Measurements from ENCODE around the gene RIC1. TPM values are rescaled to one million over a fixed set of nuclear protein-coding genes. Genes with fewer than 3 reads are reported as not detected.

Gene RIC1
- polyA plus RNA-seq, 3 donors: 13.4 to 36.4 (median 16.3) TPM

- no peak overlapping the region for H3K4me3 ChIP-seq (replicated peaks in 1 of 3; ENCODE audit: low read depth in 2 of 3, low read length in 3 of 3)
- intact Hi-C loops (cut with micrococcal nuclease): loop anchor here in 1 of 2 donors (10.0 kb wide), 1 partner anchor 841 kb away; the partner anchor contains the start of gene RCL1
- no peak overlapping the region for H3K27ac ChIP-seq (ENCODE audit: low read depth in 1 of 2, low read length in 2 of 2)
- no peak overlapping the region for H3K9ac ChIP-seq (ENCODE audit: insufficient read depth, low read length, poor library complexity, severe bottlenecking)
- DNase-seq: no peak
- peaks cover 17 to 18% of the 10 kb centered on the region in 2 donors for H3K9me3 ChIP-seq (replicated peaks in 1 of 2; ENCODE audit: control insufficient read depth in 1 of 2, insufficient read depth in 1 of 2, low read length in 2 of 2)
- no peak overlapping the region for H3K4me3 Mint-ChIP-seq
- peaks cover 5 to 6% of the 10 kb centered on the region in 2 donors for H3K36me3 ChIP-seq (replicated peaks in 1 of 2; ENCODE audit: control insufficient read depth in 1 of 2, insufficient read depth in 2 of 2, low read length in 2 of 2)
- peaks cover 37% of the 10 kb centered on the region for H3K4me1 Mint-ChIP-seq
- no peak overlapping the region for H2AFZ ChIP-seq (ENCODE audit: insufficient read depth, low read depth, low read length, poor library complexity, severe bottlenecking)
- peaks cover 98% of the 10 kb centered on the region for H4K20me1 ChIP-seq (ENCODE audit: insufficient read depth, low read length)
- no peak overlapping the region for H3K27ac Mint-ChIP-seq
- H3K9me3 Mint-ChIP-seq: peaks cover 24 to 36% (median 31%) of the 10 kb centered on the region in 7 donors
- H3K4me2 ChIP-seq (replicated peaks; ENCODE audit: extremely low read depth, low read length, poor library complexity, severe bottlenecking): no peak overlapping the region
- H3K27me3 Mint-ChIP-seq (ENCODE audit: low read depth in 3 of 3): no peaks in the 10 kb centered on the region
- H3K36me3 Mint-ChIP-seq: peaks cover 27 to 38% of the 10 kb centered on the region in 2 donors
- H3K4me1 ChIP-seq (ENCODE audit: control insufficient read depth in 1 of 2, insufficient read depth in 2 of 2, low read length in 2 of 2): peaks cover 9 to 31% of the 10 kb centered on the region in 2 donors
- TF ChIP-seq CTCF (IDR thresholded peaks at IDR 0.05): no peak
- WGBS (ENCODE audit: insufficient coverage): no CpG with 5 or more reads among the region's 4 CpGs
- H3K79me2 ChIP-seq (ENCODE audit: insufficient read depth, low read length): peaks cover 100% of the 10 kb centered on the region
- no peaks in the 10 kb centered on the region for H3K27me3 ChIP-seq (ENCODE audit: control insufficient read depth in 2 of 2, insufficient read depth in 2 of 2, low read length in 2 of 2)
Measured at GRCh38 chr9:5635390-5635789, 6.5 kb downstream of the RIC1 start.

- Histone ChIP-seq H4K20me1 (ENCODE audit: insufficient read depth, low read length) (peaks cover 98% of the 10 kb centered on the region), H3K4me1 (ENCODE audit: control insufficient read depth in 1 of 2, insufficient read depth in 2 of 2, low read length in 2 of 2) (no peaks in the 10 kb centered on the region), H3K27ac (ENCODE audit: low read depth in 1 of 2, low read length in 2 of 2) (no peak overlapping the region), H3K9me3 (replicated peaks in 1 of 2; ENCODE audit: control insufficient read depth in 1 of 2, insufficient read depth in 1 of 2, low read length in 2 of 2) (peaks cover 17 to 18% of the 10 kb centered on the region in 2 donors), H2AFZ (ENCODE audit: insufficient read depth, low read depth, low read length, poor library complexity, severe bottlenecking) (no peak overlapping the region), H3K4me2 (replicated peaks; ENCODE audit: extremely low read depth, low read length, poor library complexity, severe bottlenecking) (no peak overlapping the region), H3K79me2 (ENCODE audit: insufficient read depth, low read length) (peaks cover 100% of the 10 kb centered on the region), H3K9ac (ENCODE audit: insufficient read depth, low read length, poor library complexity, severe bottlenecking) (no peak overlapping the region), H3K4me3 (replicated peaks in 1 of 3; ENCODE audit: low read depth in 2 of 3, low read length in 3 of 3) (no peak overlapping the region), H3K27me3 (ENCODE audit: control insufficient read depth in 2 of 2, insufficient read depth in 2 of 2, low read length in 2 of 2) (no peaks in the 10 kb centered on the region), H3K36me3 (replicated peaks in 1 of 2; ENCODE audit: control insufficient read depth in 1 of 2, insufficient read depth in 2 of 2, low read length in 2 of 2) (peaks cover 5 to 6% of the 10 kb centered on the region in 2 donors)
- peaks cover 28 to 43% (median 34%) of the 10 kb centered on the region in 7 donors for H3K9me3 Mint-ChIP-seq
- no peaks in the 10 kb centered on the region for H3K27me3 Mint-ChIP-seq (ENCODE audit: low read depth in 3 of 3)
- no peak for TF ChIP-seq CTCF (IDR thresholded peaks at IDR 0.05)
- DNase-seq: no peak
- peaks cover 5% of the 10 kb centered on the region for H3K4me1 Mint-ChIP-seq
- H3K36me3 Mint-ChIP-seq: peaks cover 29 to 42% of the 10 kb centered on the region in 2 donors
- intact Hi-C loops (cut with micrococcal nuclease): loop anchor here in 1 of 2 donors (10.0 kb wide), 1 partner anchor 845 kb away; the partner anchor contains the start of gene RCL1
- no peak overlapping the region for H3K27ac Mint-ChIP-seq
- no CpG with 5 or more reads among the region's 1 CpG for WGBS (ENCODE audit: insufficient coverage)
- no peak overlapping the region for H3K4me3 Mint-ChIP-seq
Measured at GRCh38 chr9:5639816-5640215, 10.9 kb downstream of the RIC1 start.
